ENCODE measurements around the gene CD160.
"Not testable (repeated sequence)": the region's sequence is repeated elsewhere in the genome, so short reads cannot be mapped to it uniquely, and the experiment has no call there.

CD160 gene

GRCh38 chr1:145761498-145761897, 42.2 kb downstream of the CD160 start:
- H3K27ac Mint-ChIP-seq; DNase-seq; H3K4me1 Mint-ChIP-seq (ENCODE audit: low read depth); H3K4me3 Mint-ChIP-seq; H3K27me3 Mint-ChIP-seq; H3K9me3 Mint-ChIP-seq: not testable (repeated sequence)
- peaks cover 69% of the 10 kb centered on the region for H3K36me3 Mint-ChIP-seq (ENCODE audit: low read depth)

- not testable (repeated sequence) for DNase-seq; H3K4me1 Mint-ChIP-seq (ENCODE audit: low read depth); H3K27me3 Mint-ChIP-seq; H3K4me3 Mint-ChIP-seq; H3K9me3 Mint-ChIP-seq; H3K27ac Mint-ChIP-seq
- peaks cover 64% of the 10 kb centered on the region for H3K36me3 Mint-ChIP-seq (ENCODE audit: low read depth)
Observed at GRCh38 chr1:145762001-145762400, 42.7 kb downstream of the CD160 start.

- not testable (repeated sequence) for H3K4me3 Mint-ChIP-seq; H3K27me3 Mint-ChIP-seq; H3K27ac Mint-ChIP-seq; H3K4me1 Mint-ChIP-seq (ENCODE audit: low read depth); H3K9me3 Mint-ChIP-seq; DNase-seq
- H3K36me3 Mint-ChIP-seq (ENCODE audit: low read depth), result peaks cover 60% of the 10 kb centered on the region
Observed at GRCh38 chr1:145764231-145764940, 45.1 kb downstream of the CD160 start.

GRCh38 chr1:145765127-145765526, 45.8 kb downstream of the CD160 start:
- H3K27ac Mint-ChIP-seq; H3K4me1 Mint-ChIP-seq (ENCODE audit: low read depth); H3K27me3 Mint-ChIP-seq; DNase-seq; H3K4me3 Mint-ChIP-seq; H3K9me3 Mint-ChIP-seq: not testable (repeated sequence)
- H3K36me3 Mint-ChIP-seq (ENCODE audit: low read depth), result peaks cover 58% of the 10 kb centered on the region

- H3K27me3 Mint-ChIP-seq; H3K4me1 Mint-ChIP-seq (ENCODE audit: low read depth); H3K9me3 Mint-ChIP-seq; DNase-seq; H3K4me3 Mint-ChIP-seq; H3K27ac Mint-ChIP-seq: not testable (repeated sequence)
- peaks cover 58% of the 10 kb centered on the region for H3K36me3 Mint-ChIP-seq (ENCODE audit: low read depth)
Observed at GRCh38 chr1:145765585-145766360, 46.5 kb downstream of the CD160 start.

GRCh38 chr1:145766926-145767325, 47.6 kb downstream of the CD160 start:
- H3K36me3 Mint-ChIP-seq (ENCODE audit: low read depth), result peaks cover 58% of the 10 kb centered on the region
- not testable (repeated sequence) for H3K27ac Mint-ChIP-seq; H3K4me3 Mint-ChIP-seq; H3K9me3 Mint-ChIP-seq; DNase-seq; H3K4me1 Mint-ChIP-seq (ENCODE audit: low read depth); H3K27me3 Mint-ChIP-seq

GRCh38 chr1:145768004-145768403, 48.7 kb downstream of the CD160 start:
- H3K4me3 Mint-ChIP-seq; H3K27me3 Mint-ChIP-seq; H3K9me3 Mint-ChIP-seq; H3K27ac Mint-ChIP-seq; DNase-seq; H3K4me1 Mint-ChIP-seq (ENCODE audit: low read depth): not testable (repeated sequence)
- H3K36me3 Mint-ChIP-seq (ENCODE audit: low read depth), result peaks cover 62% of the 10 kb centered on the region

GRCh38 chr1:145771056-145771455, 51.8 kb downstream of the CD160 start:
- Mint-ChIP-seq H3K4me3 (no peak overlapping the region), H3K4me1 (ENCODE audit: low read depth) (peaks cover 16% of the 10 kb centered on the region), H3K36me3 (ENCODE audit: low read depth) (peaks cover 61% of the 10 kb centered on the region), H3K27ac (no peak overlapping the region), H3K27me3 (no peaks in the 10 kb centered on the region), H3K9me3 (no peaks in the 10 kb centered on the region)
- DNase-seq, result no peak

- no peak for DNase-seq
- Mint-ChIP-seq H3K36me3 (ENCODE audit: low read depth) (peaks cover 55% of the 10 kb centered on the region), H3K4me1 (ENCODE audit: low read depth) (peaks cover 16% of the 10 kb centered on the region), H3K27me3 (no peaks in the 10 kb centered on the region), H3K27ac (peak overlapping the region; percentile 78), H3K9me3 (no peaks in the 10 kb centered on the region), H3K4me3 (no peak overlapping the region)
Observed at GRCh38 chr1:145773423-145773822, 54.1 kb downstream of the CD160 start.

GRCh38 chr1:145777357-145778145, 58.3 kb downstream of the CD160 start:
- H3K27me3 Mint-ChIP-seq, result no peaks in the 10 kb centered on the region
- no peaks in the 10 kb centered on the region for H3K9me3 Mint-ChIP-seq
- H3K27ac Mint-ChIP-seq, result no peak overlapping the region
- no peak overlapping the region for H3K4me3 Mint-ChIP-seq
- no peak for DNase-seq
- H3K36me3 Mint-ChIP-seq (ENCODE audit: low read depth), result peaks cover 40% of the 10 kb centered on the region
- H3K4me1 Mint-ChIP-seq (ENCODE audit: low read depth), result peaks cover 15% of the 10 kb centered on the region

GRCh38 chr1:145778146-145778540, 58.8 kb downstream of the CD160 start:
- Mint-ChIP-seq H3K27ac (no peak overlapping the region), H3K4me1 (ENCODE audit: low read depth) (peaks cover 16% of the 10 kb centered on the region), H3K36me3 (ENCODE audit: low read depth) (peaks cover 40% of the 10 kb centered on the region), H3K27me3 (no peaks in the 10 kb centered on the region), H3K4me3 (no peak overlapping the region), H3K9me3 (no peaks in the 10 kb centered on the region)
- no peak for DNase-seq

- Mint-ChIP-seq H3K27me3 (no peaks in the 10 kb centered on the region), H3K4me1 (ENCODE audit: low read depth) (peaks cover 33% of the 10 kb centered on the region), H3K27ac (peak overlapping the region; percentile 47), H3K9me3 (no peaks in the 10 kb centered on the region), H3K4me3 (no peak overlapping the region), H3K36me3 (ENCODE audit: low read depth) (peaks cover 53% of the 10 kb centered on the region)
- no peak for DNase-seq
Observed at GRCh38 chr1:145782272-145783099, 63.2 kb downstream of the CD160 start.

- no peaks in the 10 kb centered on the region for H3K9me3 Mint-ChIP-seq
- peaks cover 60% of the 10 kb centered on the region for H3K36me3 Mint-ChIP-seq (ENCODE audit: low read depth)
Observed at GRCh38 chr1:145784409-145784808, 65.1 kb downstream of the CD160 start.

GRCh38 chr1:145785547-145785946, 66.2 kb downstream of the CD160 start:
- DNase-seq, result no peak
- peaks cover 59% of the 10 kb centered on the region for H3K36me3 Mint-ChIP-seq (ENCODE audit: low read depth)
- H3K4me3 Mint-ChIP-seq, result no peak overlapping the region
- no peaks in the 10 kb centered on the region for H3K27me3 Mint-ChIP-seq
- peaks cover 36% of the 10 kb centered on the region for H3K4me1 Mint-ChIP-seq (ENCODE audit: low read depth)
- no peak overlapping the region for H3K27ac Mint-ChIP-seq
- H3K9me3 Mint-ChIP-seq, result no peaks in the 10 kb centered on the region

More at GRCh38 chr1:145784409-145784808, 65.1 kb downstream of the CD160 start:
- H3K4me1 Mint-ChIP-seq (ENCODE audit: low read depth), result peaks cover 36% of the 10 kb centered on the region
- H3K27ac Mint-ChIP-seq, result no peak overlapping the region
- DNase-seq, result no peak
- no peaks in the 10 kb centered on the region for H3K27me3 Mint-ChIP-seq
- H3K4me3 Mint-ChIP-seq, result no peak overlapping the region
